Measurements from ENCODE around the gene ZNF541. TPM values are rescaled to one million over a fixed set of nuclear protein-coding genes. Genes with fewer than 3 reads are reported as not detected.
A peak's percentile ranks its signal among the peaks of the same experiment; 100 is the strongest.

ZNF541 gene
- under 1 TPM in 4 of 6 experiments, not detected in 2; 0.12 to 0.25 (median 0.17) TPM for total RNA-seq
- long read RNA-seq: 0 reads

- ATAC-seq: peak; percentile 71 to 90 (median 76)
- Histone ChIP-seq H3K36me3 (no peaks in the 10 kb centered on the region), H3K9me3 (no peaks in the 10 kb centered on the region), H3K4me1 (no peaks in the 10 kb centered on the region), H3K27ac (no peak within 1 kb of the TSS), H3K4me3 (peak within 1 kb of the TSS; percentile 25 to 38 (median 29)), H3K27me3 (no peaks in the 10 kb centered on the region)
- peak; percentile 58 to 75 (median 61) for DNase-seq
- no peak for TF ChIP-seq CTCF (IDR thresholded peaks at IDR 0.05)
- TF ChIP-seq POLR2A (IDR thresholded peaks at IDR 0.05): no peak
- 51% methylated on average over 14 of the region's 89 CpGs for WGBS (ENCODE audit: insufficient coverage, low coverage, low lambda C conversion rate, missing lambda C conversion rate)
- intact Hi-C loops (cut with DNase I): no loop called here
Measured at GRCh38 chr19:47573071-47574026, at the start of gene ZNF541. ZNF541 (minus strand) TSS chr19:47573148; CDS start chr19:47555856, 17,292 bp downstream.

GRCh38 chr19:47619763-47620162 lies 46.8 kb upstream of the ZNF541 start:
- Histone ChIP-seq H3K27ac (peak overlapping the region; percentile 51 to 89 (median 65)), H3K36me3 (no peaks in the 10 kb centered on the region), H3K9me3 (no peaks in the 10 kb centered on the region), H3K4me1 (peaks cover 0 to 43% (median 14%) of the 10 kb centered on the region in 4 donors), H3K27me3 (no peaks in the 10 kb centered on the region), H3K4me3 (no peak overlapping the region)
- DNase-seq (peak; percentile 56 to 82 (median 77)), ATAC-seq (peak; percentile 63 to 76 (median 70))
- intact Hi-C loops (cut with DNase I): loop anchor here in 1 of 2 donors (10.0 kb wide), 1 partner anchor 45 kb away; no protein-coding TSS in a partner anchor
- 55% methylated on average over 6 of the region's 6 CpGs for WGBS (ENCODE audit: insufficient coverage, low coverage, low lambda C conversion rate, missing lambda C conversion rate)
- no peak for TF ChIP-seq POLR2A (IDR thresholded peaks at IDR 0.05)
- no peak for TF ChIP-seq CTCF (IDR thresholded peaks at IDR 0.05)

- no peaks in the 10 kb centered on the region for H3K27me3 ChIP-seq
- H3K27ac ChIP-seq: peak overlapping the region; percentile 51 to 89 (median 65)
- peak; percentile 93 to 98 (median 96) for DNase-seq
- TF ChIP-seq POLR2A (IDR thresholded peaks at IDR 0.05) (no peak), CTCF (IDR thresholded peaks at IDR 0.05) (peak in 3 of 4 donors; percentile 10 to 31 (median 17))
- 21% methylated on average over 4 of the region's 14 CpGs for WGBS (ENCODE audit: insufficient coverage, low coverage, low lambda C conversion rate, missing lambda C conversion rate)
- intact Hi-C loops (cut with DNase I): loop anchor here in 1 of 2 donors (10.0 kb wide), 1 partner anchor 46 kb away; no protein-coding TSS in a partner anchor
- H3K36me3 ChIP-seq: no peaks in the 10 kb centered on the region
- ATAC-seq: peak; percentile 90 to 96 (median 94)
- H3K9me3 ChIP-seq: no peaks in the 10 kb centered on the region
- H3K4me1 ChIP-seq: peaks cover 0 to 36% (median 14%) of the 10 kb centered on the region in 4 donors
- H3K4me3 ChIP-seq: no peak overlapping the region
Measured at GRCh38 chr19:47618771-47619170, 45.8 kb upstream of the ZNF541 start.

GRCh38 chr19:47615714-47616113 lies 42.8 kb upstream of the ZNF541 start:
- 80% methylated on average over 2 of the region's 7 CpGs for WGBS (ENCODE audit: insufficient coverage, low coverage, low lambda C conversion rate, missing lambda C conversion rate)
- Histone ChIP-seq H3K27ac (no peak overlapping the region), H3K27me3 (no peaks in the 10 kb centered on the region), H3K4me3 (no peak overlapping the region), H3K4me1 (peaks cover 0 to 38% (median 19%) of the 10 kb centered on the region in 4 donors), H3K36me3 (no peaks in the 10 kb centered on the region), H3K9me3 (no peaks in the 10 kb centered on the region)
- DNase-seq (no peak), ATAC-seq (no peak)
- intact Hi-C loops (cut with DNase I): loop anchor here in 1 of 2 donors (10.0 kb wide), 1 partner anchor 49 kb away; no protein-coding TSS in a partner anchor
- TF ChIP-seq CTCF (IDR thresholded peaks at IDR 0.05): no peak
- no peak for TF ChIP-seq POLR2A (IDR thresholded peaks at IDR 0.05)

Data from right lobe of liver (tissue), 6 donors.